Hepatocyte (in vitro differentiated cells): ENCODE measurements around the gene HSPBAP1. TPM values are rescaled to one million over a fixed set of nuclear protein-coding genes. Genes with fewer than 3 reads are reported as not detected.

ENCODE experiments used
- DNase-seq: peaks from one replicate; pipeline ENCODE4 v3.0.0-alpha.2; 2016; ENCODE audit warnings: low spot score
- H2AFZ ChIP-seq: fragments of 200-600 bp; sonication (generic); 2 replicates; pipeline ENCODE4 v1.6.0; 2016; ENCODE audit warnings: antibody characterized with exemption, mild to moderate bottlenecking
- H3K27ac ChIP-seq: fragments of 200-600 bp; sonication (generic); 2 replicates; pipeline ENCODE4 v1.5.1; 2016; ENCODE audit warnings: mild to moderate bottlenecking
- H3K27me3 ChIP-seq: fragments of 200-600 bp; sonication (generic); 2 replicates; pipeline ENCODE4 v1.6.1; 2016
- H3K36me3 ChIP-seq: fragments of 200-600 bp; sonication (generic); replicated peaks from 2 replicates; pipeline ENCODE4 v1.5.1; 2016; ENCODE audit warnings: low read depth; ENCODE audit not compliant: insufficient read depth
- H3K4me1 ChIP-seq: fragments of 200-600 bp; sonication (generic); 2 replicates; pipeline ENCODE4 v1.5.1; 2016; ENCODE audit warnings: mild to moderate bottlenecking, moderate library complexity; ENCODE audit not compliant: insufficient read depth
- H3K4me2 ChIP-seq: fragments of 200-600 bp; sonication (generic); 2 replicates; pipeline ENCODE4 v1.6.0; 2016
- H3K4me3 ChIP-seq: fragments of 200-600 bp; sonication (generic); 2 replicates; pipeline ENCODE4 v1.5.1; 2016; ENCODE audit warnings: mild to moderate bottlenecking
- H3K79me2 ChIP-seq: fragments of 200-600 bp; sonication (generic); 2 replicates; pipeline ENCODE4 v1.6.0; 2017; ENCODE audit warnings: mild to moderate bottlenecking
- H3K9me2 ChIP-seq: fragments of 200-600 bp; sonication (generic); replicated peaks from 2 replicates; pipeline ENCODE4 v1.6.0; 2017; ENCODE audit warnings: mild to moderate bottlenecking; ENCODE audit not compliant: insufficient read depth
- H3K9me3 ChIP-seq: fragments of 200-600 bp; sonication (generic); 2 replicates; pipeline ENCODE4 v1.5.1; 2016; ENCODE audit warnings: low read depth, mild to moderate bottlenecking
- H4K20me1 ChIP-seq: fragments of 200-600 bp; sonication (generic); 2 replicates; pipeline ENCODE4 v1.6.0; 2016; ENCODE audit warnings: mild to moderate bottlenecking; ENCODE audit not compliant: insufficient read depth, poor library complexity, severe bottlenecking
- EZH2 ChIP-seq: fragments of 200-600 bp; sonication (generic); IDR thresholded peaks from 2 replicates; pipeline ENCODE4 v1.6.1; 2016; ENCODE audit warnings: antibody characterized with exemption, mild to moderate bottlenecking, borderline replicate concordance
- EZH2phosphoT487 ChIP-seq: fragments of 200-600 bp; sonication (generic); IDR thresholded peaks from one replicate; pipeline ENCODE4 v1.6.1; 2018; ENCODE audit warnings: antibody characterized with exemption, mild to moderate bottlenecking, low read depth, moderate library complexity; ENCODE audit not compliant: unreplicated experiment, severe bottlenecking
- WGBS: methylation state at CpG from one replicate; pipeline ENCODE4 v1.1.6; 2016; ENCODE audit warnings: low lambda C conversion rate; ENCODE audit errors: missing lambda C conversion rate; 5-methylcytosine and 5-hydroxymethylcytosine counted together
- polyA plus RNA-seq: library from polyadenylated mRNA; unstranded; fragments of >200 nt; fragmentation: Nextera tagmentation; extraction: Ambion mirVana; gene quantifications from 2 replicates; pipeline ENCODE4 v1.2.1, GENCODE V29; 2016
- total RNA-seq: library from RNA; depleted of rRNA; stranded (reverse); fragments of >200 nt; gene quantifications from 2 replicates; pipeline ENCODE4 v1.2.3, GENCODE V29; 2014
- TF ChIP-seq, protein P1 (sequence below): fragments of 200-600 bp; sonication (generic); IDR thresholded peaks from 2 replicates; pipeline ENCODE4 v1.5.1; 2016; ENCODE audit warnings: antibody characterized with exemption, mild to moderate bottlenecking; ENCODE audit not compliant: poor library complexity

Gene HSPBAP1
- total and polyA plus RNA-seq, 2 experiments from 2014 or later, result 6.2 to 11.0 TPM

DNA sequence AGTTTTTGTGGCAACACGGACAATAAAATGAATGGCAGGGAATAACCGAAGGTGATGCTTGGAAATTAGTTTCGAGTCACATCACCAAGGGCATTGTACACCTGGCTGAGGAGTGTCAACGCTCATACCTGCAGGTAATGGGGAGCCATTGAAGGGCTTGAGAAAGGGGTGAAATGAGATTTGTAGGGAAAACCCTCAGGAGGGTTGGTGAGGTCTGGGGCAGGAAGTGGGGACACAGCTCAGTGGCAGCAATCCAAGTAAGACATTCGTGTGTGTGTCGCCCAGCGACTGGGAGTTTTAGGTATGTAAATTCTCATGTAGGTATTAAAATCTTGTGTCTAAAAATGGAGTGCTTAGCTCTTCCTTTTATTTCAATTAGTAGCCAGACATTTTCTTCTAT lies 98.7 kb downstream of the HSPBAP1 start:
- Histone ChIP-seq H3K27me3 (no peaks in the 10 kb centered on the region), H3K4me3 (no peak overlapping the region), H4K20me1 (no peaks in the 10 kb centered on the region), H3K27ac (no peak overlapping the region), H3K36me3 (no peaks in the 10 kb centered on the region), H3K4me2 (no peak overlapping the region), H2AFZ (no peak overlapping the region), H3K9me3 (no peaks in the 10 kb centered on the region), H3K79me2 (no peaks in the 10 kb centered on the region), H3K4me1 (peaks cover 3% of the 10 kb centered on the region), H3K9me2 (no peaks in the 10 kb centered on the region)
- WGBS, result 96% methylated on average over 7 of the region's 7 CpGs
- no peak for DNase-seq
- TF ChIP-seq, protein P1, sequence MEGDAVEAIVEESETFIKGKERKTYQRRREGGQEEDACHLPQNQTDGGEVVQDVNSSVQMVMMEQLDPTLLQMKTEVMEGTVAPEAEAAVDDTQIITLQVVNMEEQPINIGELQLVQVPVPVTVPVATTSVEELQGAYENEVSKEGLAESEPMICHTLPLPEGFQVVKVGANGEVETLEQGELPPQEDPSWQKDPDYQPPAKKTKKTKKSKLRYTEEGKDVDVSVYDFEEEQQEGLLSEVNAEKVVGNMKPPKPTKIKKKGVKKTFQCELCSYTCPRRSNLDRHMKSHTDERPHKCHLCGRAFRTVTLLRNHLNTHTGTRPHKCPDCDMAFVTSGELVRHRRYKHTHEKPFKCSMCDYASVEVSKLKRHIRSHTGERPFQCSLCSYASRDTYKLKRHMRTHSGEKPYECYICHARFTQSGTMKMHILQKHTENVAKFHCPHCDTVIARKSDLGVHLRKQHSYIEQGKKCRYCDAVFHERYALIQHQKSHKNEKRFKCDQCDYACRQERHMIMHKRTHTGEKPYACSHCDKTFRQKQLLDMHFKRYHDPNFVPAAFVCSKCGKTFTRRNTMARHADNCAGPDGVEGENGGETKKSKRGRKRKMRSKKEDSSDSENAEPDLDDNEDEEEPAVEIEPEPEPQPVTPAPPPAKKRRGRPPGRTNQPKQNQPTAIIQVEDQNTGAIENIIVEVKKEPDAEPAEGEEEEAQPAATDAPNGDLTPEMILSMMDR, result no peak
- no peak for TF ChIP-seq EZH2
- no peak for TF ChIP-seq EZH2phosphoT487

- 48% methylated on average over 3 of the region's 3 CpGs for WGBS
- Histone ChIP-seq H3K79me2 (no peaks in the 10 kb centered on the region), H3K4me2 (no peak overlapping the region), H3K4me1 (peaks cover 5% of the 10 kb centered on the region), H3K36me3 (no peaks in the 10 kb centered on the region), H3K9me2 (no peaks in the 10 kb centered on the region), H3K4me3 (no peak overlapping the region), H2AFZ (no peak overlapping the region), H4K20me1 (no peaks in the 10 kb centered on the region), H3K27me3 (no peaks in the 10 kb centered on the region), H3K27ac (peak overlapping the region; percentile 15), H3K9me3 (no peaks in the 10 kb centered on the region)
- no peak for DNase-seq
- TF ChIP-seq, protein P1, result no peak
- TF ChIP-seq EZH2 (no peak), EZH2phosphoT487 (no peak)
These were observed 101.0 kb downstream of the HSPBAP1 start for GRCh38 chr3:122692674-122693073.

GRCh38 chr3:122691195-122691594 lies 102.4 kb downstream of the HSPBAP1 start:
- Histone ChIP-seq H3K9me3 (no peaks in the 10 kb centered on the region), H3K36me3 (no peaks in the 10 kb centered on the region), H3K79me2 (no peaks in the 10 kb centered on the region), H3K27ac (peak overlapping the region; percentile 6), H4K20me1 (no peaks in the 10 kb centered on the region), H2AFZ (no peak overlapping the region), H3K4me3 (no peak overlapping the region), H3K27me3 (no peaks in the 10 kb centered on the region), H3K4me2 (no peak overlapping the region), H3K9me2 (no peaks in the 10 kb centered on the region), H3K4me1 (peaks cover 5% of the 10 kb centered on the region)
- WGBS, result 76% methylated on average over 4 of the region's 4 CpGs
- TF ChIP-seq, protein P1, result no peak
- TF ChIP-seq EZH2phosphoT487 (no peak), EZH2 (no peak)
- peak; percentile 50 for DNase-seq

- Histone ChIP-seq H3K9me3 (no peaks in the 10 kb centered on the region), H3K4me2 (no peak overlapping the region), H4K20me1 (no peaks in the 10 kb centered on the region), H3K27ac (peak overlapping the region; percentile 6), H3K4me1 (peaks cover 5% of the 10 kb centered on the region), H3K4me3 (no peak overlapping the region), H3K9me2 (no peaks in the 10 kb centered on the region), H3K27me3 (no peaks in the 10 kb centered on the region), H2AFZ (no peak overlapping the region), H3K79me2 (no peaks in the 10 kb centered on the region), H3K36me3 (no peaks in the 10 kb centered on the region)
- DNase-seq, result no peak
- 88% methylated on average over 1 of the region's 1 CpG for WGBS
- TF ChIP-seq, protein P1, result no peak
- TF ChIP-seq EZH2phosphoT487 (no peak), EZH2 (no peak)
These were observed 103.5 kb downstream of the HSPBAP1 start for GRCh38 chr3:122690096-122690495.
